ENCODE data around the gene CAB39L.

Gene CAB39L

DNA sequence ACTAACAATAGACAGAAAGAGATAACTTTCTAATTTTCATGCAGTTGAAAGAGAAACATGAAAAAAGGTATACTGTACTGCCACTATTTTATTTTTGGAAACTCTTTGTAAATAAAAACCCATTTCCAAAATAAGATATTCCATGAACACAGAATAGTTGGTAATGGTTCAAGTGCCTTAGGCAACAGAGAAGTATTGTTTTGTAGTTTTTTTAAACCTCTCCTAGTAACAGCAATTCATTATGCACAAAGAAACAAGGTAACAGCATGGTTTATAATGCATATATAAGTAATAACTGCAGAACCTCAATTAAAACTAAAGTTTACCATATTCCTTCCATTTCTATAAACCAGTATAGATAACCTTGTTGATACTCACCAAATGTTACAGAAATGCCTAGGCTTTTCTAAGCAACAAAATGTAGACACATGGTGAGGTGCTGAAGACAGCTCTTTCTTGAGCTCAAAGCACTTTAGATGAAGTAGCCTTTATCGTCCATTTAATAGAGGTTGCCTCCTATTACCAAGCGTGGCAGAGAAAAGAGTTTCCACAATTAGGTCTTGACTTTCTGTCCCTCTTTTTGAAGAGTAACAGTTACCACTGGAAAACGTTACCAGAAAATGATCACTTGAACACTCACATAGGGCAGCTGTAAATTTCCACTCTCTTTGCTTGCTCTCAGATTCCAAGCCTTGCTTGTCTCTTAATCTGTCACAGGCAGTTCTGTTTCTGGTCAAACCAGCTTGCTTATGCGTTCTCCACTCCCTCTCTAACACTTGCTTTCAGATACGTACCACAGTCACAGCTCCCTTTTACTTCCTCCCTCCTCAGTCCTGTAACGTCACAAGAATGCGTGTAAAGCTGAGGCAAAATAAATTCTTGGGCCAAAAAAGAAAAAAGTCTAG lies 42.9 kb downstream of the CAB39L start:
- no peak for DNase-seq (ENCODE audit: low read depth in 1 of 2, low spot score in 1 of 2)

DNA sequence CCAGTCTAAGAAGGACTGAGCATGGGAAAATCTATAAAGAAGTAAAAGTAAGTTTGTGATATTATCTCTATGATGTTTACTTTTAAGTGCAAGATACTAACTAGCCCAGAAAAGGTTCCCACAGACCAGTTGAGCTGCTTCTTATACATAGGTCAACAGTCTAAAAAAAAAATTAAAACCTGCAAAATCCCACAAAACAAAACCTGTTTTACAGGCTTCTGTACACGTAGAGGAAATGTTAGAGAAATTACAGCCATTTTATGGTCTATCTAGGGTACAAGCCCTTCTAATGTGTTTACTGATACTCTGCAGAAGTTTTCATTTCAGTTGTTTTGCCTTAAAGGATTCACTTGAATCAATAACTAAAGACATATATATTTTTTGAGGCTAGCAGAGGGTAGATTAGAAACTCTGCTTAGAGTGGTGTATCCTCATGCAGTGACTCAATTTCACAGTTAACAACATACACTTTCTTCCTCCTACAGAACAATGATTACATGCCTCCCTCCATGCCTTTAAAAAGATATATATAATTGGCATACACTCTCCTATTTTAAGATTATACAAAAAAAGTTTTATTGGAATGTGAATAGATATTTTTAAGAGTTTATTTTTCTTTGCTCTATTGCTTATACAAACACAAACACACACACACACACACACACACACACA lies 43.9 kb downstream of the CAB39L start:
- no peak for DNase-seq (ENCODE audit: low read depth in 1 of 2, low spot score in 1 of 2)

DNA sequence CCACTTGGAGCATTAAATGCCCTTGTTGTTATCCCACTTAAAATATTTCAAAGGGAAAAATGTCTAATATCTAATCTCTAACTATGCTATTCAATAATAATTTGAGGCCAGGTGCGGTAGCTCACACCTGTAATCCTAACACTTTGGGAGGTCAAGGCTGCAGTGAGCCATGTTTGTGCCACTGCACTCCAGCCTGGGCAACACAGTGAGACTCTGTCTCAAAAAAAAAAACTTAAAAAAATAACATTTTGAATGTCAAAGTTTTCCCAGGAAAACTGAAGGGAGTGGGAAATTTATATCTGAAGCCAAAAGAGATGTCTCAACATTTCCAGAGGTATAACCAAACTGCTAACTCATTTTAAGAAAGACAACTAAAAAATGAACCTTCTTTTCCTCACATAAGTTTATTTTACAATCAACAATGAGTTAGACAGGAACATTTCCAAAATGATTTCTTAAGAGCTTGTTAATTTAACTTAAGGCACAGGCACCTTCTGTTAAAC lies 47.9 kb downstream of the CAB39L start:
- DNase-seq (ENCODE audit: low read depth in 1 of 2, low spot score in 1 of 2): no peak

DNA sequence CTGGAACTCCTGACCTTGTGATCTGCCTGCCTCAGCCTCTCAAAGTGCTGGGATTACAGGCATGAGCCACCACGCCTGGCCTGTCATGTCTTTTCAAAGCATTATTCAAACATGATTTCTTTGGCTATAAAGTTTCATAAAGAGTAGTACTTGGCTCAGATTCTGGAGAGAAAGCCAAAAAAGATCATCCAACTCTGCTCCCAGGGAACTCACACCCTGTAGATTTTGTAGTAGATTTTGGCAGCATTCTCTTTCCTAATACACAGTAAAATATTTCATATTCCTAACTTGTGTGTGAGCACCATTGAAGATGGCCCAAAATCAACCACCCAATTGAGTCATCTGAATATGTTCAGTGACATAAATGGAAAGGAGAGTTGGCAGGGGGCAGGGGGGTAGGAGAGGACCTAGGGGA lies 48.4 kb downstream of the CAB39L start:
- DNase-seq (ENCODE audit: low read depth in 1 of 2, low spot score in 1 of 2): no peak

DNA sequence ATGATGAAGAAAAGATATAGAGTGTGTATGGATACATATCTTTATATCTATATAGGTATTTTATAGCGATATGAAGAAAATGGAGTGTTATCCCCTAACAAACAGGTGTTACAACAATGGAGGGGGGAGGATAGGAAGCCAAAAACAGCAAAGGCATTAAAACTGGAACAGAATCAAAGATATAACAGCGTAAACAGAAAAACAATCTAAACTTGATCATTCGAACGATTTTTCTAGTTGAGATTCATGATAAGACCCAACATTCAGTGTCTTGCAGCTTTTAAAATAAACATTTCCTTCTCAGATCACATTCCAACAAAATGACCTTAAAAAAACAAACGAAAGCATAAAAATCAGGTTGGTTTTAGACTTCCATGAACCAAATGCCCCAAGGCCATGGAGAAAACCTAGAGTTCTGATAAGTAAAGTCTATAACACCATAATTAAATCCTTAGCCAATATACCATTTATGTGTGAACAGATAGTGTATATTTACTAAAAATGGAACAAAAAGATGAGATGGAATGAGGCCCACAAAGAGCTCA lies 55.7 kb downstream of the CAB39L start:
- DNase-seq (ENCODE audit: low read depth in 1 of 2, low spot score in 1 of 2): no peak

DNA sequence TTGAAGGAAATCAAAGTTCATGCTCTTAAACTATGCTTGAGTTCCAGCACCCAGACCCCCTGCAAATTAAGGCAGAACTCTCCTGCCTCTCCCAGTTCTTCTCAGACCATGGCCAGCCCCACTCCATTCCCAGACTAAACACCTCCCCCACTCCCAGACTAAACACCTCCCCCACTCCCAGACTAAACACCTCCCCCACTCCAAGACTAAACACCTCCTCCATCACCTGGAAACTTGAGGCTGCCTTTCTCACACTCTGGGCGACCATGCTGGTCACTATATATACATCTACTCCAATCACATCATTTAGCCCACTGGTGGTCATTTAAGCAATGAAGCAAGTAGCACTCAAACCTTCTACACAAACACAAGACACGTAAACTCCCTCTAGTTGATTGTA lies 57.2 kb downstream of the CAB39L start:
- DNase-seq (ENCODE audit: low read depth in 1 of 2, low spot score in 1 of 2): no peak

DNA sequence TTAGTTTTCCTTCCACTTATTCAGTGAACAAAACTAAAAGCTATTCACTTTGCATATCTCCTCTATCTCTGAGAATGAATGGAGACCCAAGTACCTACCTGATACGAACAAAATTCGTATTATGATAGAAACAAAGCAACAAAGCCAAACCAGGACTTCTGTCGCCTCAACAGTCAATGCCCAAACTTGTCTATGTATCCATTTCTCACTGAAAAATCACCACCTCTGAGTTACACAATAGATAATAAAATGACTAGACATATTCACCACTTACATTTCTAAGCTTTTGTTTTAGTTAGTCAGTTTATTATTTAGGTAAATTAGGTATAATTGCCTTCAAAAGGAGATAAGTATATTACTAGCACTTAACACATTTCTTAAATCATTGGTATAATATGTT lies 67.7 kb downstream of the CAB39L start:
- no peak for DNase-seq (ENCODE audit: low read depth in 1 of 2, low spot score in 1 of 2)

DNA sequence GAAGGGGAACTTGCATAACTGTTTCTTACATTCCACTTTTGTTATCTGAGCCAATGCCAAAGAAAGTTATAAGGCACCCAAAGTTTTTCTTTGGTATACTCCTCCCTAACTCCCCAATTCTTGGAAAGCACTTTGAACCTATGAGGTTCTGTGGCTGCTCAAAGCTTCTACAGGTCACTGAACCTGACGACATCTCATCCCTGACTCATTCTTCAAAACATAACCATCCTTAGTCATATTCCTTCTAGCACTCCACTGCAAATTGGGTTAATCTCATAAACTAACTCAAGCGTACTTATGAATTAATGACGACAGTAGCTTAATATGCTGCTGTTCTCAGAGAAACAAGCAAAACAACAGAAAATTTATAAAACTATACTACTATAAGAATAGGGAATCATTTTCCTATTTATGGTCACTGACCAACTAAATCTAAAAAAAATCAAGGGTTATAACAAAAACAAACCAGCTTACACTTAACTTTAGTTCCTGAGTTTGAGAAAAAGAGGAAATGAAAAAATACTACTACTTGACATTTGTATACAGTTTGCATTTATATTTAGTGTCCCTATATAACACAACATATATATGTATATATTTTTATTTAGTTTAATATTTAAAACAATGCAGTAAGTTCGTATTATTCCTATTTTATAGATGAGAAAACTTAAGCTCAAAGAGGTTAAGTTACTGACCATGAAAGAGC lies 69.1 kb downstream of the CAB39L start:
- no peak for DNase-seq (ENCODE audit: low read depth in 1 of 2, low spot score in 1 of 2)

DNA sequence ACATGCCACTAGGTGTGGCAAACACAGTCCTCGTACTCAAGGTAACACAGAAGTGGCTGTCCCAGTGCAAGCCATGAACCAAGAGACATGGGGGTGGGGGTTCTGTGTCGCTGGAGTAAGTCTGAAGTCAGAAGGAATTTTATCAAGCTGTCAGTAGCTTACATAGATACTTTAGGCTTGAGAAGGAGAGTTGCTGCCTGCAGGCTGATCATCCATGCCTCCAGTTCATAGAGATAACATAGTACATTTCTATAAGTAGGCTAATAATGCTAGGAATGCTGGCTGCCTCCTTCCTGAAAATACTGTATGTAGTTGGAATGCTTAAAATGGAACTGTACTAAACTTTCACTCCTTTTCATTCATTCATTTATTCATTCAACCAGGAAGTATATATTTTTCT lies 70.1 kb downstream of the CAB39L start:
- no peak for DNase-seq (ENCODE audit: low read depth in 1 of 2, low spot score in 1 of 2)

DNA sequence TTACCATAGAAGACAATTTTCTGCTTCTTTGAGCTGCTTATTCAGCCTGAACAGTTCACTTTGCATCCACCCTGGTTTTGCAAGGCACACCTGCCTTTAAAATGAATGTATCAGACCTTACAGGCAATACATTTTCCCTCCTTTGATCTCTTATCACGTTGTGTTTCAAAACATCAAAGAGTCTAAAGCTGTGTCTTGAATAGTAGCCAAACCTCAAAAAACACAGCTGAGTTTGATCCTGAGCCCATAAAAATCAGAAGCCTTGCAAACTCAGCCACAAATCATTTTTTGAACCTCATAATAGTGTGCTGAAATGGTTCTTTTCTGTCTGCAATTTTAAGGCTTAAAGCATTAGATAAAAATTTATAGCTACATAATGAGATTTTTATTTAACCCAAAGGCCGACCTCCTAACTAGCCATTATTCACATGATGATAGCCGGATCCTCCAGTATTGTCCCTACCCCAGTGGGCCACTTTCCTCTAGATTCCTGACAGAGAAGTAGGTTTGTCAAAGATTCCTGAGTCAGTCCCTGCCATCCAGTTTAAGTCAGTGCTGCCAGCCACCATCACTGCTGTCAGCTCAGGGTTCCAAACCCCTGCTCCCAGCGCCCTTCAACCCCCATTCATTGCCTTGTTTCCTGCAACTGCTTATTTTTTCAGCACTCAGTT lies 71.8 kb downstream of the CAB39L start:
- DNase-seq (ENCODE audit: low read depth in 1 of 2, low spot score in 1 of 2): no peak

DNA sequence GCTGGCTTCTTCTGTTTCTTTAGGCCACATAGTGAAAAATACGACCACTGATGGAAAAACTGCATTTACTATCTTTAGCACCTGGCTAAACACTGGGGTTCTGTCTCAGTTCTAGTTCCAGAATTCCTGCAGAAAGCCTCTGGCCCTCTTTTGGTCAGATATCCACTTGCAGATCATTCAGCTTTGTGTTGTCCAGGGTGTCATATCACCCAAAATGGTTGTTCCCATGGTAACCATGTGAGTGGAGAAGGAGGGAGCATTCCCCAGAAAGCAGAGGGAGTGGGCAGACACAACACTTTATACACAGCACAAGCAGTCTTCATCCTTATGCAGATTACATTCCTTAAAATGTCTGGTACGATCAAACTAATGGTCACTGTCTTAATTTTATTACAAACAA lies 73.5 kb downstream of the CAB39L start:
- DNase-seq (ENCODE audit: low read depth in 1 of 2, low spot score in 1 of 2): no peak

DNA sequence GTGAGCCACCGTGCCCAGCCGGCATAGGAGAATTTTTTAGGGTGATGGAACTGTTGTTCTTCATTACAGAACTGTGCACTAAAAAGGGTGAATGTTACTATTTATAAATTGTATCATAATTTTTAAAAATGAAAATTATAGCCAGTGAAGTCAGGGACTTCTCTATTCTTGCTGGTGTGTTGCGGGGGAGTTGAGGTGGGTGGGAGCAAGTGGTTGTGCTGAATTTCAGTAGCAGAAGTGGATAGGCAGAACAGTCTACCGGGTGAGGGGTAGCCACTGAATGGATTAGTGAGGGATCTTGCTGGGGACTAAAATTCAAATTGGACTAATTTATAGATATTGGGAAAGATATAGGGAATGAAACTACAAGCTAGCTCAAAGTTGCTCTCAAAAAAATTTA lies 74.0 kb downstream of the CAB39L start:
- no peak for DNase-seq (ENCODE audit: low read depth in 1 of 2, low spot score in 1 of 2)

DNA sequence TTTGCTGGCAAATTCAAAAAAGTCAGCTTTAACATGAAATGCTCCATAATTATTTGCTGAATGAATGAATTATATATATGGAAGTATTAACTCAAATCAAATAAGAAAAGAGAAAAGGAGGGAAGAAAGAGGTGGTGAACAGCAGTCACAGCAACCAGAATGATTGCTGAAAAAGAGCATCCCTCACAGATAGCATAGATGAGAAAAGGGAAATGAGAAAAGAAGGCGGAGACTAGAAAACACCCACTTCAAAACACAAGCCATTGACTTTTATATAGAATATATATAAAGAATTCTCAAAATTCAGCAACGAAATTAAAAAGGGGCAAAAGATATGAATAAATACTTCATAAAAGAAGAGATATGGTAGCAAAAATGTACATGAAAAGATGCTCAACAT lies 75.2 kb downstream of the CAB39L start:
- no peak for DNase-seq (ENCODE audit: low read depth in 1 of 2, low spot score in 1 of 2)

DNA sequence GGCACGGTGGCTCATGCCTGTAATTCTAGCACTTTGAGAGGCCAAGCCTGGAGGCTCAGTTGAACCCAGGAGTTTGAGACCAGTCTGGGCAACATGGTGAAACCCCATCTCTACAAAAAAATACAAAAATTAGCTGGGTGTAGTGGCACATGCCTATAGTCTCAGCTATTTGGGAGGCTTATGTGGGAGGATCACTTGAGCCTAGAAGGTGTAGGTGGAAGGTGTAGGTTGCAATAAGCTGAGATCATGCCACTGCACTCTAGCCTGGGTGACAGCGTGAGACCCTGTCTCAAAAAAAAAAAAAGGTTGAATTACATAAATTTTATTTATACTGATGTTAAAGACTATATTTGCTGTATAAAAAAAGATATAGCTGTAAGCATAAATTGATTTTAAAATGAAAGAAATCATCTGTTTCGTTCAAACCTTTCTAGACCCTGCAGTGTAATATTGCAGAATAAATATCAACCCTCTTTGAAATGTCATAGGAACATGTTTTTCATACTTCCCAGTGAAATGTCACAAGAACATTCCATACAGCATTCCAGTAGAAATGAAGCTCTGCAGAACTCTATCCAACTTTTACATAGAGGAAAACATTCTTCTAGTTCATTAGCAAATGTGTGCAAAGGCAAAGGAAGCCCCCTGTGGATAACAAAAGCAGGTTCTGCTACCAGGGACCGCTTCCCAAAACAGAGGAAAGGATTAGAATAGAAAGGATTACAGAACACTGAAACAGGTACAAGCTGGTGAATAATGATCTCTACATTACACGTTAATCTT lies 76.0 kb downstream of the CAB39L start:
- no peak for DNase-seq (ENCODE audit: low read depth in 1 of 2, low spot score in 1 of 2)

DNA sequence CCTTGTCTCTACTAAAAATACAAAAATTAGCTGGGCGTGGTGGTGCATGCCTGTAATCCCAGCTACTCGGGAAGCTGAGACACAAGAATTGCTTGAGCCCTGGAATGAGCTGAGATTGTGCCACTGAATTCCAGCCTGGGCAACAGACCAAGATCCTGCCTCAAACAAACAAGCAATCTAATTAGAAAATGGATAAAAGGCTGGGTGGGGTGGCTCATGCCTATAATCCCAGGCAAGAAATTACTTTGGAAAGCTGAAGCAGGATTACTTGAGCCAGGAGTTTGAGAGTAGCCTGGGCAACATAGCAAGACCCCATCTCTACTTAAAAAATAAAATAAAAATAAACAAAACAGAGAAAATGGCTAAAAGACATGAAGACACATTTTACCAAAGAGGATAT lies 77.0 kb downstream of the CAB39L start:
- DNase-seq (ENCODE audit: low read depth in 1 of 2, low spot score in 1 of 2): no peak

DNA sequence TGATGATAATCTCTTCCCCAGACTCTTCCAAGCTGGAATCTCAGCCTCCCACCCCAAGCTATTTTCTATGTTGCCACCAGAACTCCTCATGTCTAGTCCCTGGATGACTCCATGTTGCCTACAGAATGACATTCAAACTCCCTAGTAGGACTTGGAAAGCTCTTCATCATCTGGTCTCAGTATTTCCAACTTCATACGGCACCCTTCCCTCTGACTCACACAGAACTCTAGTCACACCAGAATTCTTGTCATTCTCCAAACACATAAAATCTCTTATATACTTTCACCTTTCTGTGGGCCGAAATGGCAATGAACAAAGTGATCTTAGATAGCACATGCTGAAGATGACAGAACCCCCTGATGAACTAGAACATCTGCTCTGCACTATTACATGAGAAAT lies 86.2 kb downstream of the CAB39L start:
- no peak for DNase-seq (ENCODE audit: low read depth in 1 of 2, low spot score in 1 of 2)

DNA sequence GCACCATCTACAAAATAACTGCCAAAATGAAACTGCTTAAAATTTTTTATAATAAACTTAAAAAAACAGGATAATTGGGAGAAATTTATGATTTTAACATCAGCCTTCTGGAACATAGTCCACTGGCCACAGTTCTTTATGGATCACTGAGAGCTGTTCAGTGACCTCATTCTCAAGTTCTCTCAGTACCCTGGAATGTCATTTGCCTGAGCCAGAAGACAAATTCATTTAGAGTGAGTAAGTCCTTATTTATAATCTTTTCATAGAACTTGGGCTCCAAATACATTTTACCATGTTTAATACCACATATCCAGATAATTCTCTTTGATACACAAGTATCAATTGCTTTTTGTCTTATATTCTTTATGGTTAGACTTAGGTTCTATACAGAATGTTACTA lies 87.6 kb downstream of the CAB39L start:
- no peak for DNase-seq (ENCODE audit: low read depth in 1 of 2, low spot score in 1 of 2)

DNA sequence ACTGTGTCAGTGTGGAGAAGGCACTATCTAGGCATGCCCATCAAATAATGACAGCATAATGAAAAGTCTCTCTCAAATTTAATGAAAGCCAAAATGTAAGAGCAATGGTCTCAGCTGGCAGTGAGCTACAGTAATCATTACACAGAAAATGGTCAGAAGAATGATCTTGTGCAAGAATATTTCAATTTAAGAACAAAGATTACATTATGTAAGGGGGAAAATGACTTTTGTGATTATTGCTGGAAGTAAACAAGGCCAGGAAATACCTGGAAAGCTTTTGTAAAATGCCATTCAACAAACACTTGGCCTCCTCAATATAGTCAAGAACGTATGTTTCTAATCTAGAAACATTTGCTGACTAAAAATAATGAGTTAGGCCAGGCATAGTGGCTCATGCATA lies 89.1 kb downstream of the CAB39L start:
- DNase-seq (ENCODE audit: low read depth in 1 of 2, low spot score in 1 of 2): no peak

DNA sequence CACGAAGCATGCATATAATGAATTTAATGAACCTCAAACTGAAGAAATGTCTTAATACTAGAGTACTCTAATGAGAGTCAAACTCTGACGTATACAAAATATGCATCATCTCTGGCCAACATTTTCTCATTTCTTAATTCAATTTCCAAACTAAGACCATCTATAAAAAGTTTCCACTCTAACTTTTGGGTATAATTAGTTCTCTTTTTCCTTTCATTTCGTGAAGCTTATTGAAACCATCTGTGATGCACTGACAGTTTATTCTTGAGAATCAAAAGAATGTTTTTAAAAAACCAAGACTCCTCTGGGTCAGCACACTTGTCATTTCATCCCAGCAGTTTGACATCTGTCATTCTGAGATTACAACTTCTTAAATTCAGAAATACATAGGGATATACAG lies 90.0 kb downstream of the CAB39L start:
- no peak for DNase-seq (ENCODE audit: low read depth in 1 of 2, low spot score in 1 of 2)

DNA sequence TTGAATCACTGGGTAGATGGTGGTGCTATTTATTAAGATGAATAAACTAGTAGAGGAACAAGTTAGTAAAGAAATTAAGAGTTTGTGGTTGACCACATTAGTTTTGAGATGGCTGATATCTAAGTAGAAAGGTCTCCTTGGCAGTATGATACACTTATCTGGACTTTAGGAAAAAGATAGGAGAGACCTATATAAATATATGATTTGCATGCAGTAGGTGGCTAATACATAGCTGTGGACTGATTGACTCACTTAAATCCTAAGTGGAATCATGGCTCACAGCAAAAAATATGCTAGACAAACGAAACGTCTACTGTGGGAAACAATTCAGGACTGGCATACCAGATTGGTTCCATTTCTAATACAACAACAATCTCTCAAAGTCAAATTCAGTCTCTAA lies 92.0 kb downstream of the CAB39L start:
- DNase-seq (ENCODE audit: low read depth in 1 of 2, low spot score in 1 of 2): no peak
